ENCODE measurements around the gene TNFRSF14. TPM values are rescaled to one million over a fixed set of nuclear protein-coding genes. Genes with fewer than 3 reads are reported as not detected.

The TNFRSF14 gene
- total and polyA plus RNA-seq, 2 of the 13 experiments (the other 11 are each of a cell fraction or from before 2014, with no cell fraction given) = 11.9 to 49.9 TPM

GRCh38 chr1:2586154-2587070 is 30.2 kb downstream of the TNFRSF14 start, which contains the start of gene PRXL2B (continued):
- TF ChIP-seq, protein P1, sequence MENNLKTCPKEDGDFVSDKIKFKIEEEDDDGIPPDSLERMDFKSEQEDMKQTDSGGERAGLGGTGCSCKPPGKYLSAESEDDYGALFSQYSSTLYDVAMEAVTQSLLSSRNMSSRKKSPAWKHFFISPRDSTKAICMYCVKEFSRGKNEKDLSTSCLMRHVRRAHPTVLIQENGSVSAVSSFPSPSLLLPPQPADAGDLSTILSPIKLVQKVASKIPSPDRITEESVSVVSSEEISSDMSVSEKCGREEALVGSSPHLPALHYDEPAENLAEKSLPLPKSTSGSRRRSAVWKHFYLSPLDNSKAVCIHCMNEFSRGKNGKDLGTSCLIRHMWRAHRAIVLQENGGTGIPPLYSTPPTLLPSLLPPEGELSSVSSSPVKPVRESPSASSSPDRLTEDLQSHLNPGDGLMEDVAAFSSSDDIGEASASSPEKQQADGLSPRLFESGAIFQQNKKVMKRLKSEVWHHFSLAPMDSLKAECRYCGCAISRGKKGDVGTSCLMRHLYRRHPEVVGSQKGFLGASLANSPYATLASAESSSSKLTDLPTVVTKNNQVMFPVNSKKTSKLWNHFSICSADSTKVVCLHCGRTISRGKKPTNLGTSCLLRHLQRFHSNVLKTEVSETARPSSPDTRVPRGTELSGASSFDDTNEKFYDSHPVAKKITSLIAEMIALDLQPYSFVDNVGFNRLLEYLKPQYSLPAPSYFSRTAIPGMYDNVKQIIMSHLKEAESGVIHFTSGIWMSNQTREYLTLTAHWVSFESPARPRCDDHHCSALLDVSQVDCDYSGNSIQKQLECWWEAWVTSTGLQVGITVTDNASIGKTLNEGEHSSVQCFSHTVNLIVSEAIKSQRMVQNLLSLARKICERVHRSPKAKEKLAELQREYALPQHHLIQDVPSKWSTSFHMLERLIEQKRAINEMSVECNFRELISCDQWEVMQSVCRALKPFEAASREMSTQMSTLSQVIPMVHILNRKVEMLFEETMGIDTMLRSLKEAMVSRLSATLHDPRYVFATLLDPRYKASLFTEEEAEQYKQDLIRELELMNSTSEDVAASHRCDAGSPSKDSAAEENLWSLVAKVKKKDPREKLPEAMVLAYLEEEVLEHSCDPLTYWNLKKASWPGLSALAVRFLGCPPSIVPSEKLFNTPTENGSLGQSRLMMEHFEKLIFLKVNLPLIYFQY (CRISPR knock-in tag; IDR thresholded peaks at IDR 0.05; ENCODE audit: borderline replicate concordance) = 0 out of 2 replicates have a peak, but pooled peaks have one; percentile 21
- TF ChIP-seq ZKSCAN1 (IDR thresholded peaks at IDR 0.05; ENCODE audit: low read length) = no peak
- no peak for TF ChIP-seq TCF12 (IDR thresholded peaks at IDR 0.05)
- no peak for TF ChIP-seq TCF12 (CRISPR knock-in tag; IDR thresholded peaks at IDR 0.05)
- TF ChIP-seq GMEB1 (CRISPR knock-in tag; IDR thresholded peaks at IDR 0.05; ENCODE audit: borderline replicate concordance) = peak; percentile 30
- no peak for TF ChIP-seq ZNF589 (CRISPR knock-in tag; conservative IDR thresholded peaks at IDR 0.05)
- no peak for TF ChIP-seq ZNF773 (CRISPR knock-in tag; IDR thresholded peaks at IDR 0.05; ENCODE audit: borderline replicate concordance)
- TF ChIP-seq ZEB1 (IDR thresholded peaks at IDR 0.05; ENCODE audit: insufficient replicate concordance, low read depth) = no peak
- TF ChIP-seq, protein P2, sequence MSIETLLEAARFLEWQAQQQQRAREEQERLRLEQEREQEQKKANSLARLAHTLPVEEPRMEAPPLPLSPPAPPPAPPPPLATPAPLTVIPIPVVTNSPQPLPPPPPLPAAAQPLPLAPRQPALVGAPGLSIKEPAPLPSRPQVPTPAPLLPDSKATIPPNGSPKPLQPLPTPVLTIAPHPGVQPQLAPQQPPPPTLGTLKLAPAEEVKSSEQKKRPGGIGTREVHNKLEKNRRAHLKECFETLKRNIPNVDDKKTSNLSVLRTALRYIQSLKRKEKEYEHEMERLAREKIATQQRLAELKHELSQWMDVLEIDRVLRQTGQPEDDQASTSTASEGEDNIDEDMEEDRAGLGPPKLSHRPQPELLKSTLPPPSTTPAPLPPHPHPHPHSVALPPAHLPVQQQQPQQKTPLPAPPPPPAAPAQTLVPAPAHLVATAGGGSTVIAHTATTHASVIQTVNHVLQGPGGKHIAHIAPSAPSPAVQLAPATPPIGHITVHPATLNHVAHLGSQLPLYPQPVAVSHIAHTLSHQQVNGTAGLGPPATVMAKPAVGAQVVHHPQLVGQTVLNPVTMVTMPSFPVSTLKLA (IDR thresholded peaks at IDR 0.05) = 0 out of 2 replicates have a peak, but pooled peaks have one; percentile 3
- TF ChIP-seq EED (CRISPR knock-in tag; IDR thresholded peaks at IDR 0.05) = no peak
- TF ChIP-seq NR1H2 (CRISPR knock-in tag; IDR thresholded peaks at IDR 0.05; ENCODE audit: borderline replicate concordance, low read depth) = no peak
- TF ChIP-seq NAIF1 (CRISPR knock-in tag; IDR thresholded peaks at IDR 0.05; ENCODE audit: borderline replicate concordance) = no peak
- TF ChIP-seq, protein P3, sequence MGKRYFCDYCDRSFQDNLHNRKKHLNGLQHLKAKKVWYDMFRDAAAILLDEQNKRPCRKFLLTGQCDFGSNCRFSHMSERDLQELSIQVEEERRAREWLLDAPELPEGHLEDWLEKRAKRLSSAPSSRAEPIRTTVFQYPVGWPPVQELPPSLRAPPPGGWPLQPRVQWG (CRISPR knock-in tag; IDR thresholded peaks at IDR 0.05; ENCODE audit: borderline replicate concordance, low read depth) = no peak
- no peak for TF ChIP-seq HHEX (CRISPR knock-in tag; IDR thresholded peaks at IDR 0.05)
- no peak for TF ChIP-seq NCOA2 (CRISPR knock-in tag; IDR thresholded peaks at IDR 0.05)
- TF ChIP-seq SIN3B (IDR thresholded peaks at IDR 0.05; ENCODE audit: low read length) = no peak
- no peak for TF ChIP-seq SETDB1 (CRISPR knock-in tag; IDR thresholded peaks at IDR 0.05; ENCODE audit: borderline replicate concordance)
- TF ChIP-seq POLR2AphosphoS5 (IDR thresholded peaks at IDR 0.05; ENCODE audit: low read depth, low read length) = 0 out of 2 replicates have a peak, but pooled peaks have one; percentile 32
- TF ChIP-seq, protein P4, sequence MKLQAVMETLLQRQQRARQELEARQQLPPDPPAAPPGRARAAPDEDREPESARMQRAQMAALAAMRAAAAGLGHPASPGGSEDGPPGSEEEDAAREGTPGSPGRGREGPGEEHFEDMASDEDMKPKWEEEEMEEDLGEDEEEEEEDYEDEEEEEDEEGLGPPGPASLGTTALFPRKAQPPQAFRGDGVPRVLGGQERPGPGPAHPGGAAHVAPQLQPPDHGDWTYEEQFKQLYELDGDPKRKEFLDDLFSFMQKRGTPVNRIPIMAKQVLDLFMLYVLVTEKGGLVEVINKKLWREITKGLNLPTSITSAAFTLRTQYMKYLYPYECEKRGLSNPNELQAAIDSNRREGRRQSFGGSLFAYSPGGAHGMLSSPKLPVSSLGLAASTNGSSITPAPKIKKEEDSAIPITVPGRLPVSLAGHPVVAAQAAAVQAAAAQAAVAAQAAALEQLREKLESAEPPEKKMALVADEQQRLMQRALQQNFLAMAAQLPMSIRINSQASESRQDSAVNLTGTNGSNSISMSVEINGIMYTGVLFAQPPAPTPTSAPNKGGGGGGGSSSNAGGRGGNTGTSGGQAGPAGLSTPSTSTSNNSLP (IDR thresholded peaks at IDR 0.05; ENCODE audit: low read depth, low read length) = no peak
- TF ChIP-seq ZNF234 (CRISPR knock-in tag; conservative IDR thresholded peaks at IDR 0.05) = no peak

Measured in HepG2 (cell line).